NCI-H146 (cell line): ENCODE data around the gene TCF12.
A peak's percentile ranks its signal among the peaks of the same experiment; 100 is the strongest.

ENCODE experiments used
- DNase-seq: peaks from one replicate; lab custom pipeline; 2025; lab: John Stamatoyannopoulos, UW

The TCF12 gene

DNA sequence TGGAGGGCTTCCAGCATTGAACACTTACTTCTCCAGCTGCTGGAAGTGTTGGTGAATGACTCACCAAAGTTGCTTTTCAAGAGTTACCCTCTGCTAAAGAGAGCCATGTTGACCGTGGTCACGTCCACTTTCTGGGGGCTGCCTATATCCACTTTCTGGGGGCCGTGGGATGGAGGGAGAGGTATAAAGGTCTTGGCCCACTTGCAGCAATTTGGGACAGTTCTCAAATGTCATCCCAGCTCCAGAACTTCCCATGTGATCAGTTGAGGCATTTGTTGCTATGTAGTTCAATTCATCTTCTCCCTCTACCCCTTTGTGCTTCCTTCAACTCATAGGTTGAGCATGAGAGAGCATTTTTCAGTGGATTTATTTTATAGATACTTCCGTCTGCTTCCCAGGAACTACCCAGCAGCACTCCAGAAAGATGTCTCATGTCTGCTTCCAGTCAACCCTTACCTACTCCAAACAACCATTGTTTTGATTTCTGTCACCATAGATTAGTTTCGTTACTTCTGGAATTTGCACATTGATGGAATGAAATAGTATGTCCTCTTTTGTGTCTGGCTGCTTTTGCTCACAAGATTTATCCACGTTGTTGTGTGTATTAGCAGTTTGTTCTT lies 130.6 kb downstream of the TCF12 start:
- no peak for DNase-seq

DNA sequence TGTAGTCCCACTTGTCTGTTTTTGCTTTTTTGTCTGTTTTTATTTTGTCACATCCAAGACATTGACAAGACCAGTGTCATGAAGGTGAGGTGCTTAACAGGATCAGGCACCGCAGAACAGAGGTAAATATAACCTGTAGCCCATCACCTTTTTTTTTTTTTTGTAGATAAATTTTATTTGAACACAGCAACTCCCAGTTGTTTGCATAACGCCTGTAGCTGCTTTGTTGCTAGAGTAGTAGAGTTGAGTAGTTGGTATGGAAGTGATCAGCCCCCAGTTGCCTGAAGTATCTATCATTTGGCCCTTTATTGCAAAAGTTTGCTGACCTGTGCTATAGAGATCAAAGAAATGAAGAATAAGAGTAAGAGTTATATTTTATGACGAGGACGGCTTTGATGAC lies 135.0 kb downstream of the TCF12 start:
- peak; percentile 35 for DNase-seq

- no peak for DNase-seq
Measured at GRCh38 chr15:57054204-57054750, 135.8 kb downstream of the TCF12 start.

DNA sequence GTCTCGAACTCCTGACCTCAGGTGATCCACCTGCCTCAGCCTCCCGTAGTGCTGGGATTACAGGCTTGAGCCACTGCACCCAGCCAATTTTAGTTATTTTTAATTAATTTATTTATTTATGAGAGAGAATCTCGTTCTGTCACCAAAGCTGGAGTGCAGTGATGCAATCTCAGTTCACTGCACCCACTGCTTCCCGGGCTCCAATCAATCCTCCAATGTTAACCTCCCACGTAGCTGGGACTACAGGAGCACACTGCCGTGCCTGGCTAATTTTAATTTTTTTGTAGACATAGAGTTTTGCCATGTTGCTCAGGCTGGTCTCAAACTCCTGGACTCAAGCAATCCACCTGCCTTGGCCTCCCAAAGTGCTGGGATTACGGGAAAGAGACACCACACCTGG lies 137.9 kb downstream of the TCF12 start:
- no peak for DNase-seq

GRCh38 chr15:57057134-57057930 lies 138.9 kb downstream of the TCF12 start:
- DNase-seq = no peak

DNA sequence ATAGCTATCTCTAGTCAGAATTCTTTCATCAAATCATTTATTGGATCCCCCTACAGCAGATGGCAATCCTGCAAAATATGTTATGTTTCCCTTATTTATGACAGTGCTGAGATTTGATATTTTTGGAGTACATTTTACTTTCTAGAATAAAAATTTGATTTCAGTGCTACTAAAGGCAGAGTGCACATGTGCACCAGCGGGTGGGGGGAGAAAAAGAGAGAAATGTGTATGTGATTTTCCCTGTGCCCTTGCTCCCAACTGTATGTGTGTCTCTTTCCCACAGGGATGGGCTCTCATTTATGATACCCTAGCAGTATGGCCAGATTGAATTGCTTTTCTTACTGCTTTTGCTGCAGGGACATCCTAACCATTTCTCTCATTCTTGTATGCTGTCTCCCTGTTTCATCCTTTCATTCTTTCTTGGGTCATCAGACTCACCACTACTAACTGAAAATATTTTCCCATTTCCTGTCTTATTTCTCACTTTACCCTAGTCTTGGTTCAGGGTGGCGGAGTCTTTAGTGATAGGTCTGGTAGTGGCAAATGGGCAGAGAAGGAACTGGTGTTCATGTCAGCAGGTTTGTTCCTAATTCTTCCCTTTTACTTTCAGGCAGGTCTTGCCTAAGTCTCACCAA lies 140.7 kb downstream of the TCF12 start:
- no peak for DNase-seq

- DNase-seq = peak; percentile 10
Measured at GRCh38 chr15:57060799-57061198, 142.4 kb downstream of the TCF12 start.

DNA sequence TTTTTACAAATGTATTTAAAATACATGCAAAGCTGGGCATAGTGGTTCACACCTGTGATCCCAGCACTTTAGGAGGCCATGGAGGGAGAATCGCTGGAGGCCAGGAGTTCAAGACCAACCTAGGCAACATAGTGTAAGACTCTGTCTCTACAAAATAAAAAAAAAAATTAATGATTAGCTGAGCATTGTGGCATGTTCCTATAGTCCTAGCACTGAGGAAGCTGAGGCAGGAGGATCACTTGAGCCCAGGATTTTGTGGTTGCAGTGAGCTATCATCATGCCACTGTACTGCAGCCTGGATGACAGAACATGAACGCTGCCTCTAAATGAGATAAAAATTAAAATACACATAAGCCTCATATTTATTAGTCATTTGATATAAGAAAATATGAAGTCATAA lies 142.8 kb downstream of the TCF12 start:
- DNase-seq = no peak

DNA sequence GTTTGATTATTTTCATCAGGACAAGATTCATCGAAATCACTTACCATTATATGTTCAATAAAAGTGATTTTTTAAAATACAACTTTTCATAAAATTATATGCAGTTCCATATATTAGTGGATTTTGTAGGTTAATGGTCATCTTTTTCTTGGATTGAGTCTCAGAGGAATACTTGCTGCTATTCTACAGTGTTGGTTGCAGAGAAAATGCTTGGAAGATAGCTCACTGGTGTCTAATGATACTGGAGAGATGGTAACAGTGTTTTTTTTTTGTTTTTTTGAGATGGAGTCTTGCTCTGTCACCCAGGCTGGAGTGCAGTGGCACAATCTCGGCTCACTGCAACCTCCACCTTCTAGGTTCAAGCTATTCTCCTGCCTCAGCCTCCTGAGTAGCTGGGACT lies 143.3 kb downstream of the TCF12 start:
- no peak for DNase-seq

GRCh38 chr15:57064033-57064432 lies 145.6 kb downstream of the TCF12 start:
- DNase-seq = no peak

GRCh38 chr15:57069423-57069822 lies 151.0 kb downstream of the TCF12 start:
- DNase-seq = no peak

DNA sequence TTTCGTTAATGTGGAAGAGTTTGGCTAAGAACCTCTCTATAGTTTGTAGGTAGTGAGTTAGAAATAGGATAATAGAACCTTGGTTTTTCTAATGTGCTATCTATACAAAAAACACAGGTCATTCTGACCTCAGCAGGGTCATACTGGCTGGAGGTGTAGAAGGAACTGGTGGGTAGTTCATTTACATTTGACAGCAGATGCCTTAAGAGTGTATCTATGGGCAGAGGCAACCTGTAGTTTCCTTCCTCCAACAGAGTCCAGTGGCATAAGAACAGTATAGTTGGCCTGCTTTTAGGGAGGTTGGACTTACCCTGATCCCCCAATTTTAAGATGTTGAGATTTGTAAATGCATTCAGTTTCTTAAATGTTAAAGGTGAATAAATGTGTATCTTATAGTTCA lies 152.2 kb downstream of the TCF12 start:
- DNase-seq = no peak

DNA sequence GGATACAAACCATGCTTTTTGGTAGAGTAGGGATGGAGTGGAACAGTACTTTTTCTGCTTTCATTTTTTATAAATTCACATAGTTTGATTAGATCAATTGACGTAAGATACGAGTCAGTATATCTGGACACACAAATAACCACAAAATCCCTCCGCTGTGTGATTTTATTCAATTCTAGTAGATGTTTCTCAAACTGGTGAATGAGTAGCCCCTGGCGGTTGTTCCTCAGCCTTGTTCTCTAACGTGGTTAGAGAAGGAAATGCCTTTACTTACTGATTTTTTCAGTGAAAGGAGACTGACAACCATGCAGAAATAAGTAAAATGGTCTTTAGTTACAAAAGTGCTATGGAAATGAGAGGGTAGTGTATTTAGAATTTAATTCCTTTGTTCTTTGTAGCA lies 161.0 kb downstream of the TCF12 start:
- DNase-seq = no peak

- DNase-seq = peak; percentile 6
Measured at GRCh38 chr15:57079931-57080620, 161.6 kb downstream of the TCF12 start.

- DNase-seq = no peak
Measured at GRCh38 chr15:57082054-57082728, 163.7 kb downstream of the TCF12 start.

GRCh38 chr15:57084192-57084591 lies 165.7 kb downstream of the TCF12 start:
- DNase-seq = no peak

DNA sequence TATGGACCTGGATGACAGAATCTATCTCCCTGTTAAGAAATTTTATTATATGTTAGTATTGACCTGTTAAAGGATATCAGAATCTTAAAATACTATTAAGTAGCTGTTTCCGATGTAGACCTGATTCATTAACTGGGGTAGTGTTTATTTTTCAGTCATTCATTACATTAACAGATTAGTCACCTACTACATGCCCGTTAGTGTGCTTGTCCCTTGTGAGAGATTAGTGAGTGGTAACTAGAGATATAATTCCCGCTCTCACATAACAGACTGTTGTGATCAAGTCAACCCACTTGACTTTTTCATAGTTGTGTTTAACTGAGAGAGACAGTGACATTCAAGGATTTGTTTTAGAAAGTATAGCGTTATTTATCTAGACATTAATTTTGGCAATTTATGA lies 166.8 kb downstream of the TCF12 start:
- DNase-seq = no peak

DNA sequence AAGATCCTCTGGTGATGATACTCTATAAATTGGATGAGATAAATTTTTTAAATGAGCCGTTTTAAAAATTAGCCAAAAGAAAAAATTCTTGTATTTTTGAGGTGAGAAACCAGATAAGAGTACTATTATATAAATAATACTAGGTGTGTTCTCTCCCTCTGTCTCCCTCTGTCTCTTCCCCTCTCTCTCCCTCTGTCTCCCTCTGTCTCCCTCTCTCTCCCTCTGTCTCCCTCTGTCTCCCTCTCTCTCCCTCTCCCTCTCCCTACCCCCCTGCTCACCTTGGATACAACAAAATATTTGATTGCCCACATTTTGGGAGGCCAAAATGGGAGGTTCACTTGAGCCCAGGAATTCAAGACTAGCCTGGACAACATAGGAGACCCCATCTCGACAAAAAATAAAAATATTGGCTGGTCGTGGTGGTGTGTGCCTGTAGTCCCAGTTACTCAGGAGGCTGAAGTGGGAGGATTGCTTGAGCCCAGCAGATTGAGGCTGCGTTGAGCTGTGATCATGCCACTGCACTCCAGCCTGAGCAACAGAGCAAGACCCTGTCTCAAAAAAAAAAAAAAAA lies 168.5 kb downstream of the TCF12 start:
- DNase-seq = no peak

- no peak for DNase-seq
Measured at GRCh38 chr15:57089815-57090495, 171.5 kb downstream of the TCF12 start.

GRCh38 chr15:57090496-57090859 lies 172.0 kb downstream of the TCF12 start:
- peak; percentile 44 for DNase-seq

GRCh38 chr15:57091636-57092035 lies 173.2 kb downstream of the TCF12 start:
- DNase-seq = no peak
